Measurements from ENCODE around the gene MGST3.
"Not testable (repeated sequence)": the region's sequence is repeated elsewhere in the genome, so short reads cannot be mapped to it uniquely, and the experiment has no call there.

MGST3 gene

DNA sequence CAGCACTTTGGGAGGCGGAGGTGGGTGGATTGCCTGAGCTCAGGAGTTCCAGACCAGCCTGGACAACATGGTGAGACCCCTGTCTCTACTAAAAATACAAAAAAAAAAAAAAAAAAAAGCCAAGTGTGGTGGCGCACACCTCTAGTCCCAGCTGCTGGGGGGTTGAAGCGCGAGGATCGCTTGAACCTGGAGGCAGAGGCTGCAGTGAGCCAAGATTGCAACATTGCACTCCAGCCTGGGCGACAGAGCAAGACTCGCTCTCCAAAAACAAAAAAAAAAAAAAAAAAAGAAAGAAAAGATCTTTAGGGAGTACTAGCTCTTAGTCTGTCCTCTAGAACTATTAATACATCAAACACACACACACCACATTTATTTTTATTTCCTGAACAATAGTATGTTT lies 70.9 kb downstream of the MGST3 start:
- DNase-seq, result not testable (repeated sequence)

DNA sequence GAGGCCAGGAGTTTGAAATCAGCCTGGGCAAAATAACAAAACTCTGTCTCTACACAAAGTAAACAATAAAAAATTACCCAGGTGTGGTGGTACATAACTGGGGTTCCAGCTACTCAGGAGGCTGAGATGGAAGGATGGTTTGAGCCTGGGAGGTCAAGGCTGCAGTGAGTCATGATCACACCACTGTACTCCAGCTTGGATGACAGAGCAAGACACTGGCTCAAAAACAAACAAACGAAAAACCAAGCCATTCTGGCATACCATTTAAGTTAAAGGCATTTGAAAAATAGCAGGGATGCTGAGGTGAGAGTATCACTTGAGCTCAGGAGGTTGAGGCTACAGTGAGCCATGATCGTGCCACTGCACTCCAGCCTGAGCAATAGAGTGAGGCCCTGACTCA lies 72.6 kb downstream of the MGST3 start:
- DNase-seq, result no peak

All from NCI-H1694 treated with DMSO at 0.1 percent for 48 hours (cell line).